NT2/D1 (cell line): ENCODE measurements around the gene SGO2.

Experiments
- DNase-seq: peaks from one replicate; pipeline ENCODE4 v3.0.0-alpha.2; 2011; ENCODE audit warnings: low read depth, low spot score
- H3K27me3 ChIP-seq: 2 replicates; pipeline ENCODE4 v1.6.0; 2011; ENCODE audit warnings: mild to moderate bottlenecking; ENCODE audit not compliant: insufficient read length, insufficient read depth
- H3K36me3 ChIP-seq: 2 replicates; pipeline ENCODE4 v1.6.1; 2011; ENCODE audit warnings: mild to moderate bottlenecking, low read length, mixed read lengths; ENCODE audit not compliant: insufficient read depth, insufficient read length
- H3K4me1 ChIP-seq: 2 replicates; pipeline ENCODE4 v1.5.1; 2011; ENCODE audit not compliant: insufficient read depth, insufficient read length
- H3K4me3 ChIP-seq: 2 replicates; pipeline ENCODE4 v1.5.1; 2011; ENCODE audit warnings: low read depth; ENCODE audit not compliant: insufficient read length
- H3K9ac ChIP-seq: 2 replicates; pipeline ENCODE4 v1.6.0; 2011; ENCODE audit warnings: low read depth; ENCODE audit not compliant: insufficient read length
- H3K9me3 ChIP-seq: 2 replicates; pipeline ENCODE4 v1.5.1; 2011; ENCODE audit warnings: mild to moderate bottlenecking, low read length; ENCODE audit not compliant: insufficient read depth
- SUZ12 ChIP-seq: IDR thresholded peaks from 2 replicates; pipeline ENCODE4 v1.6.1; 2011; ENCODE audit not compliant: insufficient read length, insufficient read depth; ENCODE audit errors: extremely low read depth
- YY1 ChIP-seq: IDR thresholded peaks from 2 replicates; pipeline ENCODE4 v1.6.1; 2011; ENCODE audit not compliant: insufficient read length, insufficient read depth
- ZNF274 ChIP-seq: IDR thresholded peaks from 2 replicates; pipeline ENCODE4 v1.6.1; 2011; ENCODE audit warnings: mild to moderate bottlenecking, low read depth, low read length

Gene SGO2

DNA sequence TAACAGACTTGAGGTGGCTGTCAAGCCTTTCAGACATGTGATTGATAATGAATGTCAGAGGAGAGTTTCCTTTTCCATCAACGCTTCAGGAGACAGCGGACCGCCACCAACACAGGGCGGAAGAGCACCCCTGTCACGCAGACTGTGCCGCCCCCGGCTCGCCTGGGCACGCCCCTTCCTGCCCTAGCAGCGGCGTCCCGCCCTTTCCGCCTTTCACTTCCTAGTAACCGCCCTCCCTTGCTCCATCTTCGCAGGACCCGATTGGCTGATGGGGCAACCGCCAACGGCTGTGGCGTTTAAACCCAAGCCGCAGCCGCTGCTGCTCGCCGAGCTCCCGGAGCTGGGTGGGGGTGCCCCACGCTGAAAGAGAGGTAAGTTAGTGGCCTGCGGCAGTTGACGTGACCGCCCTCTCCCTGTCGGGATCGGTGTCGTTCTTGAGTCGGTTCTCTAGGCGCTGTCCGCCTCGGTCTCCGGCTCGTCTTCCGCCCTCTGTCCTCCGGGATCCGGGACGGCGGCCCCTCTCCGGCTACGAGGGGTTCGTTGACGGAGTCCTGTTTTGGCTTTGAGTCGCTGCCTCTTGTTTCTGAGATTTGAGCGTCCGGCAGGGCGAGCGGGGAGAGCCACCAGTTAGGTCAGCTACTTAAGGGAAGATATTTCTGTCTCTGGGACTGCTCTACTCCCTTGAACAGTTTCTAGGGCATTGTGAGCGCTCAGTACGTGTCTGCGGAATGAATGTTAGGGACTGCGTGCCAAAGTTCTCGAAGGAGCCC, at the start of gene SGO2:
Gene SGO2, plus strand, starts transcription at position 326 of the 770 bp plus-strand sequence. CDS start 6,769 bp downstream, outside the sequence.
- H3K9ac ChIP-seq = peak within 1 kb of the TSS; percentile 87
- no peaks in the 10 kb centered on the region for H3K9me3 ChIP-seq
- peak; percentile 86 for DNase-seq
- H3K27me3 ChIP-seq = no peaks in the 10 kb centered on the region
- no peaks in the 10 kb centered on the region for H3K4me1 ChIP-seq
- TF ChIP-seq ZNF274 = no peak
- TF ChIP-seq YY1 = no peak
- TF ChIP-seq SUZ12 = no peak
- no peaks in the 10 kb centered on the region for H3K36me3 ChIP-seq
- peak within 1 kb of the TSS; percentile 82 for H3K4me3 ChIP-seq

DNA sequence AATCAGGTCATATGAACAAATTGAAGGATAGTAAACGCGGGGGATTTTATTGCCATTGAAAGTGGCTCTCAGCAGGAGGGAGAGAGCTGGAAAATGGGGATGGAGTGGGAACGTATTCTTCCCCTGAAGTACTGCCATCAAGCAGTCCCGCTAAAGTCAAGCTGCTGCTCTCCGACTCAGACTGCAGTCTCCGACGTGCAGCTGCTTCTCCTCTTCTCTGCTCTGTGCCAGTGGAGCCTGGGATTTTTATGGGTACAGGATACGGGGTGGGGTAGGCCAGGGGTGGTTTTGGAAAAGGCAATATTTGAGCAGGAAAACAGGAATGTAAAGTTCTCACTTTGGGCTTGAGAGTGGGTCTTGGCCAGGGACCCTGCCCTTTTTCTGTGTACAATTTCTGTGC, 49.2 kb upstream of the SGO2 start:
- DNase-seq = no peak
- H3K9ac ChIP-seq = no peak overlapping the region
- H3K27me3 ChIP-seq = no peaks in the 10 kb centered on the region
- peaks cover 43% of the 10 kb centered on the region for H3K36me3 ChIP-seq
- TF ChIP-seq ZNF274 (no peak), SUZ12 (no peak), YY1 (no peak)
- no peaks in the 10 kb centered on the region for H3K4me1 ChIP-seq
- H3K9me3 ChIP-seq = no peaks in the 10 kb centered on the region
- no peak overlapping the region for H3K4me3 ChIP-seq

GRCh38 chr2:200477667-200478131, 48.3 kb upstream of the SGO2 start:
- no peak overlapping the region for H3K9ac ChIP-seq
- no peaks in the 10 kb centered on the region for H3K9me3 ChIP-seq
- H3K27me3 ChIP-seq = no peaks in the 10 kb centered on the region
- H3K4me3 ChIP-seq = no peak overlapping the region
- no peak for DNase-seq
- no peaks in the 10 kb centered on the region for H3K4me1 ChIP-seq
- TF ChIP-seq SUZ12 = no peak
- H3K36me3 ChIP-seq = peaks cover 36% of the 10 kb centered on the region

DNA sequence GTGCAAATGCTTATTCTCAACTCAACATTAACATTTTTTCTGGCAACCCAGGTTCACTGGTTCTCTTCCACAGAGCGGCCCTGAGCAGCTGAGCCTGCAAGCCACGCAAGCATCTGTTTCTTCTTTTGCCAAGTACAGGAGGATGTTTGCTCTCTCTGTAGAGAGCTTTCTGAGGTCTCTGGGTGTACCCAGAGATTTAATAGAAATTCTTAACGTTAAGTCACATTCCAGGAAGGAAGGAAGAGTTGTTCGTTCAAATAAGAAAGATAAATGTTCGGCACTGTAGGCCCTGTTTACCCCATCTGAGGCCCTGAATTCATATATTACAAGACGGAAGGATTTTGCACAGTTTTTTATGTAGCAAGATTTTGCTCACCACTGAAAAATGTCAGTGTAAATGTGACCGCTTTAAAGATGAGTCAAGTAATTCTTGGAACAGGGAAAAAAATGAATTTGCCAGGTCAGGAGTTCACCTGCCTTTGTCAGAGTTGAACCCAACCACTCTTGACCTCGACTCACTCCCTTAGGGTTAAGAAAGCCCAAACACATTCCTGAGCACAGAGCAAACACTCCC, 46.2 kb upstream of the SGO2 start:
- Histone ChIP-seq H3K4me1 (no peaks in the 10 kb centered on the region), H3K36me3 (peaks cover 24% of the 10 kb centered on the region), H3K27me3 (no peaks in the 10 kb centered on the region), H3K9ac (no peak overlapping the region), H3K4me3 (no peak overlapping the region), H3K9me3 (no peaks in the 10 kb centered on the region)
- TF ChIP-seq YY1 (no peak), SUZ12 (no peak), ZNF274 (no peak)
- no peak for DNase-seq

GRCh38 chr2:200482194-200482593, 43.8 kb upstream of the SGO2 start:
- no peak for DNase-seq
- H3K4me1 ChIP-seq = no peaks in the 10 kb centered on the region

DNA sequence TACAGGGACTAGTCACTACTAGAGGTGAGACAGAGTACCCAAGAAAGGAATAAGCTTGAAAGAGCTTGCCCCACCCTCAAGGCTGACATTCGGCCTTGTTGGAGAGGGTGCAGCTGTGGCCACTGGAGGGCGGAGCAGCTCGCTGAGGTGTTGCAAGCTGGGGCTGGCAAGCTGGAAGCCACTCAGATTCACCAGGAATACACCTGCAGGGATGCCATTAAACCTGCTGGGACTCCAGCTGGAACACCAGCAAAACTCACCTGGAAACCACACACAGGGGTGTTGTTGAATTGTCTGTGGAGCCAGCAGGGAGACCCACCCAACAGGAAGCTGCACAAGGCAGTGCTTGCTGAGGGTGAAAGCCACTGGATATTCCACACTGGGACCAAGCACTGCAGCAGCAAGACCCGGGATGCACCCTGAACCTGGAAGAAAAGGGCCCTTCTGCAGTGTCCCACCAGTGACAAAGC, 42.2 kb upstream of the SGO2 start:
- Histone ChIP-seq H3K4me1 (no peaks in the 10 kb centered on the region), H3K4me3 (no peak overlapping the region), H3K36me3 (no peaks in the 10 kb centered on the region), H3K9me3 (no peaks in the 10 kb centered on the region), H3K27me3 (no peaks in the 10 kb centered on the region), H3K9ac (no peak overlapping the region)
- TF ChIP-seq ZNF274 (no peak), YY1 (no peak), SUZ12 (no peak)
- DNase-seq = peak; percentile 62

More at GRCh38 chr2:200482194-200482593, 43.8 kb upstream of the SGO2 start:
- no peak for TF ChIP-seq YY1
- Histone ChIP-seq H3K4me3 (no peak overlapping the region), H3K9me3 (no peaks in the 10 kb centered on the region), H3K27me3 (no peaks in the 10 kb centered on the region), H3K36me3 (peaks cover 10% of the 10 kb centered on the region), H3K9ac (no peak overlapping the region)

DNA sequence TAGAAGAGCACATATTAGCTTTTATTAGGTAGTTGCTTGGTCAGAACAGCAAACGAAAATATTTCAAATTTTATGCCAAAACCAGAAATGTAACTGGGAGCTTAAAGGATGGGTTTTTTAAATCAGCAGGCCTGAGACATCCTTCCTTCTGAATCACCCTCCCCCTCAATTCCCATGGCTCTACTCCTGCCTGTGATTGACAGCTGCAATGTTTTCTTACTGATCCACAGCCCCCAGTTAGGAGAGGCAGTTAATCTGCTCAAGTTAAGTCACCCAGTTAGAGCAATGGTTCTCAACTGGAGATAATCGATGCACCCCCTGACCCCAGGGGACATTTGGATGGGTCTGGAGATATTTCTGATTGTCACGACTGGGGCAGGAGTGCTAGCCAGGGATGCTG, 41.1 kb upstream of the SGO2 start:
- no peak for DNase-seq
- Histone ChIP-seq H3K9me3 (no peaks in the 10 kb centered on the region), H3K4me1 (no peaks in the 10 kb centered on the region), H3K36me3 (peaks cover 3% of the 10 kb centered on the region), H3K9ac (no peak overlapping the region), H3K4me3 (no peak overlapping the region), H3K27me3 (no peaks in the 10 kb centered on the region)
- TF ChIP-seq ZNF274 = no peak
- TF ChIP-seq YY1 = no peak
- TF ChIP-seq SUZ12 = no peak
